ENCODE data around the gene ZNF566. TPM values are rescaled to one million over a fixed set of nuclear protein-coding genes. Genes with fewer than 3 reads are reported as not detected.
A peak's percentile ranks its signal among the peaks of the same experiment; 100 is the strongest.

The ZNF566 gene
- total and polyA plus RNA-seq, 2 of the 13 experiments (the other 11 are each of a cell fraction or from before 2014, with no cell fraction given): 4.8 to 13.7 TPM

DNA sequence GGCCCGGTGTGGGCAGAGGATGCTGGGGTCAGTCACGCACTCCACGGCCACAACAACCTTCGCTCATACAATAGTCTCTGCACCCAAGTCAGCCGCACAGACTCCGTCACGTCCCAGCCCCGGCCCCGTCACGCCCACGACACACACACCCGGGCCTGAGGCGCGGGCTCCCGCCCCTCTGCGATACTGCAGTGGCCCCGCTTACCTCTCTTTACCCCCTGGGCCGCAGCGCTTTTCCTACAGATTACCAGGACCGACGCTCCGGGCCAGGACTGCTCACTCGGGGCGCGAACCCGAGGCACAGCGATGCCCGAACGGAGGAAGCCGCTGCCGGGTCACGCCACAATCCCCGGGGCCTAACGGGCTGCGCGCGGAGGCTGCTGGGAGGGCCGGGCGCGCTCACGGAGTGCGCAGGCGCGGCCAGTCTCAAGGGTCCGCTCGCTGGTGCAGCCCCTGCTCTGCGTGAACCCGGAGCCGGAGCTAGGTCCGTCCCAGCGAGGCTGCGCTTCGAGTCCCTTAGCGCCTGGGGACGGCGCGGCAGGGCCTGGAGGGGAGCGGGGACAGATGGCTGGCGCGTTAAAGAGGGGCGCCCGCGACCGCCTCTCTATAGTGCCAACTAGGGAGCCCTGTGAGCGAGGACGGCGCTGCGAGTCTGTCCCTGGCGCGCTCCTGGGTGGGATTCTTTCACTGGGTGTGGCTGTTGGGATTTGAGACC lies 70.9 kb downstream of the ZNF566 start, which contains the start of gene ZFP82 (continued):
- no peak for TF ChIP-seq ZHX2 (IDR thresholded peaks at IDR 0.05; ENCODE audit: low read depth)
- TF ChIP-seq ZHX2 (CRISPR knock-in tag; IDR thresholded peaks at IDR 0.05; ENCODE audit: borderline replicate concordance): no peak
- TF ChIP-seq HOXA7 (CRISPR knock-in tag; IDR thresholded peaks at IDR 0.05): no peak
- TF ChIP-seq, protein P1, sequence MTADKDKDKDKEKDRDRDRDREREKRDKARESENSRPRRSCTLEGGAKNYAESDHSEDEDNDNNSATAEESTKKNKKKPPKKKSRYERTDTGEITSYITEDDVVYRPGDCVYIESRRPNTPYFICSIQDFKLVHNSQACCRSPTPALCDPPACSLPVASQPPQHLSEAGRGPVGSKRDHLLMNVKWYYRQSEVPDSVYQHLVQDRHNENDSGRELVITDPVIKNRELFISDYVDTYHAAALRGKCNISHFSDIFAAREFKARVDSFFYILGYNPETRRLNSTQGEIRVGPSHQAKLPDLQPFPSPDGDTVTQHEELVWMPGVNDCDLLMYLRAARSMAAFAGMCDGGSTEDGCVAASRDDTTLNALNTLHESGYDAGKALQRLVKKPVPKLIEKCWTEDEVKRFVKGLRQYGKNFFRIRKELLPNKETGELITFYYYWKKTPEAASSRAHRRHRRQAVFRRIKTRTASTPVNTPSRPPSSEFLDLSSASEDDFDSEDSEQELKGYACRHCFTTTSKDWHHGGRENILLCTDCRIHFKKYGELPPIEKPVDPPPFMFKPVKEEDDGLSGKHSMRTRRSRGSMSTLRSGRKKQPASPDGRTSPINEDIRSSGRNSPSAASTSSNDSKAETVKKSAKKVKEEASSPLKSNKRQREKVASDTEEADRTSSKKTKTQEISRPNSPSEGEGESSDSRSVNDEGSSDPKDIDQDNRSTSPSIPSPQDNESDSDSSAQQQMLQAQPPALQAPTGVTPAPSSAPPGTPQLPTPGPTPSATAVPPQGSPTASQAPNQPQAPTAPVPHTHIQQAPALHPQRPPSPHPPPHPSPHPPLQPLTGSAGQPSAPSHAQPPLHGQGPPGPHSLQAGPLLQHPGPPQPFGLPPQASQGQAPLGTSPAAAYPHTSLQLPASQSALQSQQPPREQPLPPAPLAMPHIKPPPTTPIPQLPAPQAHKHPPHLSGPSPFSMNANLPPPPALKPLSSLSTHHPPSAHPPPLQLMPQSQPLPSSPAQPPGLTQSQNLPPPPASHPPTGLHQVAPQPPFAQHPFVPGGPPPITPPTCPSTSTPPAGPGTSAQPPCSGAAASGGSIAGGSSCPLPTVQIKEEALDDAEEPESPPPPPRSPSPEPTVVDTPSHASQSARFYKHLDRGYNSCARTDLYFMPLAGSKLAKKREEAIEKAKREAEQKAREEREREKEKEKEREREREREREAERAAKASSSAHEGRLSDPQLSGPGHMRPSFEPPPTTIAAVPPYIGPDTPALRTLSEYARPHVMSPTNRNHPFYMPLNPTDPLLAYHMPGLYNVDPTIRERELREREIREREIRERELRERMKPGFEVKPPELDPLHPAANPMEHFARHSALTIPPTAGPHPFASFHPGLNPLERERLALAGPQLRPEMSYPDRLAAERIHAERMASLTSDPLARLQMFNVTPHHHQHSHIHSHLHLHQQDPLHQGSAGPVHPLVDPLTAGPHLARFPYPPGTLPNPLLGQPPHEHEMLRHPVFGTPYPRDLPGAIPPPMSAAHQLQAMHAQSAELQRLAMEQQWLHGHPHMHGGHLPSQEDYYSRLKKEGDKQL (CRISPR knock-in tag; IDR thresholded peaks at IDR 0.05; ENCODE audit: low read depth): no peak
- peak; percentile 63 for TF ChIP-seq KAT8 (CRISPR knock-in tag; IDR thresholded peaks at IDR 0.05)
- TF ChIP-seq ZNF207 (IDR thresholded peaks at IDR 0.05; ENCODE audit: borderline replicate concordance): no peak
- TF ChIP-seq KDM3A (CRISPR knock-in tag; IDR thresholded peaks at IDR 0.05; ENCODE audit: low read depth): no peak
- TF ChIP-seq, protein P2, sequence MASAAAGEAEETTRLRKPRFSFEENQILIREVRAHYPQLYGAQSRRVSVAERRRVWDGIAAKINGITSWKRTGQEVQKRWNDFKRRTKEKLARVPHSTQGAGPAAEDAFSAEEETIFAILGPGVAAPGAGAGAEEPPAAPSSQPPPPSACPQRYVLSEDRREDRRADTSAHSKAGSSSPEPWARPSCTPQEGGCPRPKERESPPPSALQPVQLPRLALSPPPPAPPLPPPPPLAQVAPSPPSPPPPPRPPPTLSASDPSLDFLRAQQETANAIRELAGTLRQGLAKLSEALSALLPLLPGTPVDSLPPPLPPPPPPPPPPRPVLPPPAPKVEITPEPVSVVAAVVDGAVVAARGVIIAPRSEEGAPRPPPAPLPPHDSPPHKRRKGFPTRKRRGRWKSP (CRISPR knock-in tag; IDR thresholded peaks at IDR 0.05): no peak
- 0 out of 2 replicates have a peak, but pooled peaks have one; percentile 67 for TF ChIP-seq ZNF891 (CRISPR knock-in tag; IDR thresholded peaks at IDR 0.05)
- TF ChIP-seq CBX5 (CRISPR knock-in tag; IDR thresholded peaks at IDR 0.05; ENCODE audit: borderline replicate concordance): no peak
- TF ChIP-seq ZBTB8A (CRISPR knock-in tag; IDR thresholded peaks at IDR 0.05; ENCODE audit: borderline replicate concordance, low read depth): no peak
- no peak; the same call in 1 of the 2 replicates for TF ChIP-seq ZNF350 (CRISPR knock-in tag; IDR thresholded peaks at IDR 0.05; ENCODE audit: borderline replicate concordance, low read depth)
- TF ChIP-seq ZNF850 (CRISPR knock-in tag; conservative IDR thresholded peaks at IDR 0.05): no peak
- 0 out of 2 replicates have a peak, but pooled peaks have one; percentile 30 for TF ChIP-seq ISL2 (CRISPR knock-in tag; IDR thresholded peaks at IDR 0.05)
- no peak for TF ChIP-seq JUN (CRISPR knock-in tag; IDR thresholded peaks at IDR 0.05)
- no peak for TF ChIP-seq MTA3 (CRISPR knock-in tag; IDR thresholded peaks at IDR 0.05)
- no peak for TF ChIP-seq ZFP82 (CRISPR knock-in tag; IDR thresholded peaks at IDR 0.05; ENCODE audit: borderline replicate concordance)
